ENCODE measurements around the gene SPINK7.

GRCh38 chr5:148306446-148306845, 5.8 kb upstream of the SPINK7 start:
- no peak for TF ChIP-seq REST (IDR thresholded peaks at IDR 0.05; ENCODE audit: insufficient read depth in 1 of 2, low read depth in 2 of 2, low read length in 2 of 2)
- TF ChIP-seq SIN3A (IDR thresholded peaks at IDR 0.05; ENCODE audit: borderline replicate concordance, insufficient read depth, low read length) = no peak
